Measurements from ENCODE around the gene BYSL. TPM values are rescaled to one million over a fixed set of nuclear protein-coding genes. Genes with fewer than 3 reads are reported as not detected.

BYSL gene, protein sequence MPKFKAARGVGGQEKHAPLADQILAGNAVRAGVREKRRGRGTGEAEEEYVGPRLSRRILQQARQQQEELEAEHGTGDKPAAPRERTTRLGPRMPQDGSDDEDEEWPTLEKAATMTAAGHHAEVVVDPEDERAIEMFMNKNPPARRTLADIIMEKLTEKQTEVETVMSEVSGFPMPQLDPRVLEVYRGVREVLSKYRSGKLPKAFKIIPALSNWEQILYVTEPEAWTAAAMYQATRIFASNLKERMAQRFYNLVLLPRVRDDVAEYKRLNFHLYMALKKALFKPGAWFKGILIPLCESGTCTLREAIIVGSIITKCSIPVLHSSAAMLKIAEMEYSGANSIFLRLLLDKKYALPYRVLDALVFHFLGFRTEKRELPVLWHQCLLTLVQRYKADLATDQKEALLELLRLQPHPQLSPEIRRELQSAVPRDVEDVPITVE
- 11.5 and 31.7 TPM in 2 replicates for total RNA-seq (ENCODE audit: low replicate concordance)

DNA sequence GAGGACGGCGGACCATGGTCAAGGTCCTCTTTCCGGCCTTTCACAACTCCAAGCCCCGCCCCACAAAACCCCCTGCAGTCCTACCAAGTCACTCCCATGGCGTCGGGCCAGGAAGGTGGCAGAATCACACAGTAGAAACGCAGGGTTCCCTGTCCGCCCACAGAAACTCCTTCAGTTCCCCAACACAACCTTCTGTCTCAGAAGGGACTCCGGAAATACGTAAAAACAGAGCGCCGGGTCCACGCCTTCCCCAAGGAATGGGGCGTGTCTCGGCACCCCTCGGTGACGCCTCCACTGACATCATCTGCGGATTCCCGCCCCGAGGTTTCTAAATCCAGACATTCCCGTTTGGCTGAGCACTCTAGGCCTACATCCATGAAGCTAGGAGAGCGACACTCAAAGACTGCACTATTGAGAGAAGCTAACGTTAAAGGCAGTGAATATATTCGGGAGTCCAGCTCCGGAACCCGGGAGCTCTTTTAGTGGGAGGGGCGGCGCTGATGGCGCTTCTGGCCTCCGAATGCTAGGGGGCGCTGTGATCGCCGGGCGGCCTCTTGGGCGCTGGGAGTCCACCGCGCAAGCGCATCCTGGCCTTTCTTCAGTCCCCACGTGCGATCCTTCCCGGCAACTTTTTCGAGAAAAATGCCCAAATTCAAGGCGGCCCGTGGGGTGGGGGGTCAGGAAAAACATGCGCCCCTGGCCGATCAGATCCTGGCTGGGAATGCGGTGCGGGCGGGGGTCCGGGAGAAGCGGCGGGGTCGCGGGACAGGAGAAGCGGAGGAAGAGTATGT, at the start of gene BYSL, which contains the start of gene MED20:
BYSL (plus strand) TSS at position 579 of the 791 bp plus-strand sequence; CDS start at position 643, 64 bp downstream.
MED20 (minus strand) TSS at position 219 of the 791 bp plus-strand sequence; CDS start at position 98, 121 bp downstream.
- peaks cover 23% of the 10 kb centered on the region for H3K4me1 Mint-ChIP-seq
- H4K20me1 ChIP-seq (ENCODE audit: low read depth) = peaks cover 35% of the 10 kb centered on the region
- no peaks in the 10 kb centered on the region for H3K9me3 ChIP-seq (ENCODE audit: low read depth)
- H3K36me3 ChIP-seq = no peaks in the 10 kb centered on the region
- peaks cover 8% of the 10 kb centered on the region for H3F3A ChIP-seq (ENCODE audit: low read depth)
- H3K4me3 Mint-ChIP-seq = peak within 1 kb of the TSS; percentile 100
- H3K27me3 Mint-ChIP-seq (ENCODE audit: insufficient read depth, low read depth) = peaks cover 2% of the 10 kb centered on the region
- H2AFZ ChIP-seq (replicated peaks) = peak within 1 kb of the TSS; percentile 98
- TF ChIP-seq, protein P1, sequence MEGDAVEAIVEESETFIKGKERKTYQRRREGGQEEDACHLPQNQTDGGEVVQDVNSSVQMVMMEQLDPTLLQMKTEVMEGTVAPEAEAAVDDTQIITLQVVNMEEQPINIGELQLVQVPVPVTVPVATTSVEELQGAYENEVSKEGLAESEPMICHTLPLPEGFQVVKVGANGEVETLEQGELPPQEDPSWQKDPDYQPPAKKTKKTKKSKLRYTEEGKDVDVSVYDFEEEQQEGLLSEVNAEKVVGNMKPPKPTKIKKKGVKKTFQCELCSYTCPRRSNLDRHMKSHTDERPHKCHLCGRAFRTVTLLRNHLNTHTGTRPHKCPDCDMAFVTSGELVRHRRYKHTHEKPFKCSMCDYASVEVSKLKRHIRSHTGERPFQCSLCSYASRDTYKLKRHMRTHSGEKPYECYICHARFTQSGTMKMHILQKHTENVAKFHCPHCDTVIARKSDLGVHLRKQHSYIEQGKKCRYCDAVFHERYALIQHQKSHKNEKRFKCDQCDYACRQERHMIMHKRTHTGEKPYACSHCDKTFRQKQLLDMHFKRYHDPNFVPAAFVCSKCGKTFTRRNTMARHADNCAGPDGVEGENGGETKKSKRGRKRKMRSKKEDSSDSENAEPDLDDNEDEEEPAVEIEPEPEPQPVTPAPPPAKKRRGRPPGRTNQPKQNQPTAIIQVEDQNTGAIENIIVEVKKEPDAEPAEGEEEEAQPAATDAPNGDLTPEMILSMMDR (IDR thresholded peaks at IDR 0.05) = peak; percentile 94
- no peak for TF ChIP-seq EZH2 (IDR thresholded peaks at IDR 0.05)
- peak within 1 kb of the TSS; percentile 95 for H3K9ac ChIP-seq
- H3K4me2 ChIP-seq = peak within 1 kb of the TSS; percentile 99
- H3K79me2 ChIP-seq (ENCODE audit: low read depth) = peaks cover 88% of the 10 kb centered on the region
- H3K27ac ChIP-seq = peak within 1 kb of the TSS; percentile 92
- no peaks in the 10 kb centered on the region for H3K27me3 ChIP-seq
- peak; percentile 97 for DNase-seq (ENCODE audit: low spot score)
- peaks cover 22% of the 10 kb centered on the region for H3K4me1 ChIP-seq
- H3K27ac Mint-ChIP-seq = peak within 1 kb of the TSS; percentile 100
- no peaks in the 10 kb centered on the region for H3K9me3 Mint-ChIP-seq
- H3K36me3 Mint-ChIP-seq = peaks cover 14% of the 10 kb centered on the region
- peak within 1 kb of the TSS; percentile 94 for H3K4me3 ChIP-seq

DNA sequence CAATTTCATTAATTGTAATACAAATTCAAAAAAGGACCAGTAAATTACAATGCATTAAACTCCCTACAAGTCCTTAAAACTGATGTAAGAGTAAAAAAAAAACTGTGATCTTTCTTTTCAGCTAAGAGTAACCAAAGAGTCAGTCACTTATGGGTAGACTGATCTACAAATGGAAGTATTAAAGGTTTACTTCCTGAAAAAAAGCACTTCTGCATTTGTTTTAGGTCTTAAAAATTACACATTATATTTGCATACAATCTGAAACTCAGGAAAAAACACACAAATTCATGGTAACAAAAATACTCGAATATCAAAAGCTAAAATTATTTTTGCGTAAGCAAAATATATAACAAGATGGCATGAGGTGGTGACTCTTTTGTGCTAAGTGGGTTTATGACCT, 49.6 kb upstream of the BYSL start:
- H3K27ac ChIP-seq = no peak overlapping the region
- peaks cover 5% of the 10 kb centered on the region for H3K4me1 Mint-ChIP-seq
- no peaks in the 10 kb centered on the region for H3K27me3 ChIP-seq
- H3F3A ChIP-seq (ENCODE audit: low read depth) = peaks cover 14% of the 10 kb centered on the region
- peaks cover 56% of the 10 kb centered on the region for H3K79me2 ChIP-seq (ENCODE audit: low read depth)
- TF ChIP-seq, protein P1 (IDR thresholded peaks at IDR 0.05) = no peak
- TF ChIP-seq EZH2phosphoT487 (IDR thresholded peaks at IDR 0.05) (no peak), EZH2 (IDR thresholded peaks at IDR 0.05) (no peak)
- H3K36me3 ChIP-seq = peaks cover 22% of the 10 kb centered on the region
- DNase-seq (ENCODE audit: low spot score) = no peak
- H3K9me3 Mint-ChIP-seq = no peaks in the 10 kb centered on the region
- H3K27me3 Mint-ChIP-seq (ENCODE audit: insufficient read depth, low read depth) = no peaks in the 10 kb centered on the region
- H3K36me3 Mint-ChIP-seq = peaks cover 12% of the 10 kb centered on the region
- H3K4me3 Mint-ChIP-seq = no peak overlapping the region
- H3K4me3 ChIP-seq = no peak overlapping the region
- no peaks in the 10 kb centered on the region for H3K9me3 ChIP-seq (ENCODE audit: low read depth)
- H4K20me1 ChIP-seq (ENCODE audit: low read depth) = peaks cover 4% of the 10 kb centered on the region
- no peak overlapping the region for H3K27ac Mint-ChIP-seq
- no peak overlapping the region for H2AFZ ChIP-seq (replicated peaks)
- H3K4me2 ChIP-seq = no peak overlapping the region
- H3K4me1 ChIP-seq = peaks cover 16% of the 10 kb centered on the region
- H3K9ac ChIP-seq = no peak overlapping the region

DNA sequence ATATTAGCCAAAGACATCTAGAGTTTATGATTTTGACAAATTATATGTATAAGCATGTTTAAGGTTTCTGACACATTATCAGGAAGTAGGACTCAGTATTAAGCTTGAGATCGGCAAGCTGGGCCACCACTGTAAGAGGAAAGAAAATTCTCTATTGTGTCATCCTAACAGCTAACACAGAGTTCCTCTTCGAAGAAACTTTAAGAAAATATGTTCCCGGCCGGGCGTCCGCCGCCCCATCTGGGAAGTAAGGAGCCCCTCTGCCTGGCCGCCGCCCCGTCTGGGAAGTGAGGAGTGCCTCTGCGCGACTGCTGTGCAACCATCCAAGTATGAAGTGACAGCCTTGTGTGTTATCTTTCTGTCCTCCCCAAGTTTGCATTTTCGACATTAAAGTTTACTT, 49.2 kb upstream of the BYSL start:
- Histone ChIP-seq H4K20me1 (ENCODE audit: low read depth) (peaks cover 4% of the 10 kb centered on the region), H3K4me2 (no peak overlapping the region), H3K36me3 (peaks cover 22% of the 10 kb centered on the region), H3K9me3 (ENCODE audit: low read depth) (no peaks in the 10 kb centered on the region), H3K4me1 (peaks cover 16% of the 10 kb centered on the region), H3K27ac (no peak overlapping the region), H3K27me3 (no peaks in the 10 kb centered on the region), H2AFZ (replicated peaks) (no peak overlapping the region), H3K79me2 (ENCODE audit: low read depth) (peaks cover 61% of the 10 kb centered on the region), H3K9ac (no peak overlapping the region), H3F3A (ENCODE audit: low read depth) (peaks cover 14% of the 10 kb centered on the region), H3K4me3 (no peak overlapping the region)
- Mint-ChIP-seq H3K36me3 (peaks cover 8% of the 10 kb centered on the region), H3K27ac (no peak overlapping the region), H3K27me3 (ENCODE audit: insufficient read depth, low read depth) (no peaks in the 10 kb centered on the region), H3K4me1 (peaks cover 5% of the 10 kb centered on the region), H3K9me3 (no peaks in the 10 kb centered on the region), H3K4me3 (no peak overlapping the region)
- TF ChIP-seq EZH2 (IDR thresholded peaks at IDR 0.05) = no peak
- TF ChIP-seq, protein P1 (IDR thresholded peaks at IDR 0.05) = no peak
- DNase-seq (ENCODE audit: low spot score) = no peak
